Smooth muscle cell (in vitro differentiated cells): ENCODE results near the gene LARGE1. TPM values are rescaled to one million over a fixed set of nuclear protein-coding genes. Genes with fewer than 3 reads are reported as not detected.

Source experiments
- DNase-seq: peaks from one replicate; lab custom pipeline; 2025; ENCODE audit not compliant: unreplicated experiment; lab: John Stamatoyannopoulos, UW
- H2AFZ ChIP-seq: fragments of 200-600 bp; sonication (generic); 2 replicates; pipeline ENCODE4 v1.6.0; 2016; ENCODE audit warnings: antibody characterized with exemption, low read depth, mild to moderate bottlenecking
- H3F3A ChIP-seq: fragments of 200-600 bp; sonication (generic); 2 replicates; pipeline ENCODE4 v1.6.0; 2017; ENCODE audit warnings: antibody characterized with exemption, low read depth
- H3K27ac ChIP-seq: fragments of 200-600 bp; sonication (generic); 2 replicates; pipeline ENCODE4 v1.5.1; 2016; ENCODE audit warnings: low read depth, mild to moderate bottlenecking
- H3K27me3 ChIP-seq: fragments of 200-600 bp; sonication (generic); 2 replicates; pipeline ENCODE4 v1.6.1; 2016; ENCODE audit warnings: low read depth, mild to moderate bottlenecking
- H3K36me3 ChIP-seq: fragments of 200-600 bp; sonication (generic); 2 replicates; pipeline ENCODE4 v1.5.1; 2016; ENCODE audit warnings: low read depth
- H3K4me1 ChIP-seq: fragments of 200-600 bp; sonication (generic); 2 replicates; pipeline ENCODE4 v1.5.1; 2016; ENCODE audit warnings: low read depth
- H3K4me2 ChIP-seq: fragments of 200-600 bp; sonication (generic); 2 replicates; pipeline ENCODE4 v1.6.0; 2016; ENCODE audit warnings: mild to moderate bottlenecking
- H3K4me3 ChIP-seq: fragments of 200-600 bp; sonication (generic); 2 replicates; pipeline ENCODE4 v1.5.1; 2016; ENCODE audit warnings: mild to moderate bottlenecking
- H3K79me2 ChIP-seq: fragments of 200-600 bp; sonication (generic); 2 replicates; pipeline ENCODE4 v1.6.0; 2016; ENCODE audit warnings: low read depth, mild to moderate bottlenecking
- H3K9ac ChIP-seq: fragments of 200-600 bp; sonication (generic); 2 replicates; pipeline ENCODE4 v1.6.0; 2016; ENCODE audit warnings: low read depth
- H3K9me3 ChIP-seq: fragments of 200-600 bp; sonication (generic); replicated peaks from 2 replicates; pipeline ENCODE4 v1.5.1; 2016; ENCODE audit warnings: low read depth
- H4K20me1 ChIP-seq: fragments of 200-600 bp; sonication (generic); 2 replicates; pipeline ENCODE4 v1.6.0; 2016; ENCODE audit warnings: low read depth
- CTCF ChIP-seq: fragments of 200-600 bp; sonication (generic); IDR thresholded peaks from 2 replicates; pipeline ENCODE4 v1.5.1; 2017; ENCODE audit warnings: borderline replicate concordance, mild to moderate bottlenecking, antibody characterized with exemption; ENCODE audit not compliant: insufficient read depth, poor library complexity, severe bottlenecking
- WGBS: methylation state at CpG from one replicate; pipeline ENCODE4 v1.1.7; 2016; ENCODE audit warnings: low lambda C conversion rate; 5-methylcytosine and 5-hydroxymethylcytosine counted together
- polyA plus RNA-seq: library from polyadenylated mRNA; unstranded; fragments of >200 nt; fragmentation: Nextera tagmentation; extraction: Ambion mirVana; gene quantifications from 2 replicates; pipeline ENCODE4 v1.2.1, GENCODE V29; 2016
- total RNA-seq: library from RNA; depleted of rRNA; stranded (reverse); fragments of >200 nt; gene quantifications from 2 replicates; pipeline ENCODE4 v1.2.3, GENCODE V29; 2014

Gene LARGE1
- total and polyA plus RNA-seq, 2 experiments from 2014 or later, result 11.9 to 18.0 TPM

GRCh38 chr22:33748714-33749113 lies 171.6 kb downstream of the LARGE1 start:
- TF ChIP-seq CTCF, result no peak
- no peaks in the 10 kb centered on the region for H4K20me1 ChIP-seq
- H3K9ac ChIP-seq, result no peak overlapping the region
- no peak overlapping the region for H3K4me3 ChIP-seq
- no peaks in the 10 kb centered on the region for H3K4me1 ChIP-seq
- 94% methylated on average over 4 of the region's 4 CpGs for WGBS
- no peak overlapping the region for H3K4me2 ChIP-seq
- H2AFZ ChIP-seq, result no peak overlapping the region
- no peak for DNase-seq
- no peaks in the 10 kb centered on the region for H3K79me2 ChIP-seq
- no peaks in the 10 kb centered on the region for H3F3A ChIP-seq
- H3K27ac ChIP-seq, result no peak overlapping the region
- H3K36me3 ChIP-seq, result no peaks in the 10 kb centered on the region
- H3K9me3 ChIP-seq, result no peaks in the 10 kb centered on the region
- no peaks in the 10 kb centered on the region for H3K27me3 ChIP-seq

DNA sequence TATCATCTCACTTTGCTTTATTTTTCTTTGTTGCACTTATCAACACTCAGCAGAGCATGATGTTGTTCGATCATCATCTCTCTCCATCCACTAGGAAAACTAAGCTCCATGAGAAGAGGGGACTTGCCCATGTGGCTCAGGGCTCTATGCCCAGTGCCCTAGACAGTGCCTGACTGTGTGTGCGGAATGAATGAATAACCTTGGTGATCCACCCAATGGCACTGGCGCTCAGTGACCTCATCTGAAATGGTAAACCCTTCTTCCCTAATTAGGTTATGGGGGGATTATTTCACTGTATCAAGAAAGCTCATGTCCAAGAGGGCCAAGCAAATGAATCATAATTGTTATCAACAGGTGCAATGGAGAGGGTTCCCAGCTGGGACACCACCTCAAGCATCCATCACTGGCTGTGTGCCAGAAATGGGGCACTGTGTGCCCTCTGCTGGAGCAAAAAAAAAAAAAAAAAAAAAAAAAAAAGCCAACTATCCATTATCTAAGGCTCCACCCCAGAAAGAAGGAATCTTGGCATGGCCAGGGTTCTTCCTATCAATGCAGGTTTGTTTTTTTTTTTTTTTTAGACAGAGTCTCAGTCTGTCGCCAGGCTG lies 172.6 kb downstream of the LARGE1 start:
- no peaks in the 10 kb centered on the region for H3K79me2 ChIP-seq
- no peaks in the 10 kb centered on the region for H3F3A ChIP-seq
- WGBS, result 98% methylated on average over 4 of the region's 4 CpGs
- H4K20me1 ChIP-seq, result no peaks in the 10 kb centered on the region
- H3K4me1 ChIP-seq, result no peaks in the 10 kb centered on the region
- H2AFZ ChIP-seq, result no peak overlapping the region
- H3K9me3 ChIP-seq, result no peaks in the 10 kb centered on the region
- H3K9ac ChIP-seq, result no peak overlapping the region
- no peaks in the 10 kb centered on the region for H3K36me3 ChIP-seq
- no peak for DNase-seq
- H3K4me3 ChIP-seq, result no peak overlapping the region
- H3K4me2 ChIP-seq, result no peak overlapping the region
- TF ChIP-seq CTCF, result no peak
- no peaks in the 10 kb centered on the region for H3K27me3 ChIP-seq
- H3K27ac ChIP-seq, result no peak overlapping the region

DNA sequence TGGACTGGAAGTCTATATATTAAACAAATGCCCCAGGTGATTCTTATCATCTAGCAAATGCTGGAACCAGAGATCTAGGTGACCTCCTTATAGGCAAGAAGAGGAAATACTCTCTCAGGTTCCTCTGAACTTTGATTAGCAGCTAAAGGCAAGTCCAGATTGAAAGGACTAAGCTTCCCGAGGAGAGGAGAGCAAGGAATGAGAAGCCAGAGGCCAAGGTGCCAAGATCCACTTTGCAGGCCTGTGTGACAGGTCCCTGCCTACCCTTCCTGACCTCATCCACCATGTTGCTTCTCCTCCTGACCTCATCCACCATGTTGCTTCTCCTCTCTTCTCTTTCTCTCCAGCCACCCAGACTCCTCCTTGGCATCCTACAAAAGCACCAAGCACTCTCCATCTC lies 173.2 kb downstream of the LARGE1 start:
- Histone ChIP-seq H2AFZ (no peak overlapping the region), H4K20me1 (no peaks in the 10 kb centered on the region), H3K27ac (no peak overlapping the region), H3K36me3 (no peaks in the 10 kb centered on the region), H3K4me2 (no peak overlapping the region), H3K4me3 (no peak overlapping the region), H3K27me3 (no peaks in the 10 kb centered on the region), H3K9ac (no peak overlapping the region), H3K4me1 (no peaks in the 10 kb centered on the region), H3K9me3 (no peaks in the 10 kb centered on the region), H3F3A (no peaks in the 10 kb centered on the region), H3K79me2 (no peaks in the 10 kb centered on the region)
- DNase-seq, result no peak
- TF ChIP-seq CTCF, result no peak
- 100% methylated on average over 1 of the region's 1 CpG for WGBS

- Histone ChIP-seq H3K27ac (no peak overlapping the region), H3K4me2 (no peak overlapping the region), H3K27me3 (no peaks in the 10 kb centered on the region), H3F3A (no peaks in the 10 kb centered on the region), H3K36me3 (no peaks in the 10 kb centered on the region), H3K4me1 (no peaks in the 10 kb centered on the region), H3K9ac (no peak overlapping the region), H4K20me1 (no peaks in the 10 kb centered on the region), H3K4me3 (no peak overlapping the region), H2AFZ (no peak overlapping the region), H3K79me2 (no peaks in the 10 kb centered on the region), H3K9me3 (no peaks in the 10 kb centered on the region)
- WGBS, result 97% methylated on average over 3 of the region's 3 CpGs
- TF ChIP-seq CTCF, result no peak
- DNase-seq, result no peak
Measured at GRCh38 chr22:33746501-33746928, 173.8 kb downstream of the LARGE1 start.
